ENCODE results near the gene SCN9A. TPM values are rescaled to one million over a fixed set of nuclear protein-coding genes. Genes with fewer than 3 reads are reported as not detected.

The SCN9A gene
- total and polyA plus RNA-seq, 9 of the 15 experiments (the other 6 are each of a cell fraction or from before 2014, with no cell fraction given), result 1.4 to 22.8 (median 7.1) TPM

DNA sequence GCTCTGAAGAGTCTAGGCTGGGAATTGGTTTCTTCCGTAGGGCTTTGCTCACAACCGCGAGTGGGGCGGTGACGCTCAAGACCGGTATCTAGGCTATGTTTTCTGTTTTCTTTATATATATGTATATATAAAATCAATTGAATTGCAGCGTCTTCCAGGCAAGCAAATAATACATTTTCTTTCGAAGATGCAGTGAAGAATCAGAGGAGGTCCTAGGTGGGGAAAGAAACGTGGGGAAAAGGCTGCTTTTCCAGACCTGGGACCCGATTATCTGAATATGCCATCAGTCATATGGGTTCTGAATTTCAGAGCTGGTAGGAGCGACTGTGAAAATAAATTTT, 714 bp upstream of the SCN9A start:
- H3K36me3 ChIP-seq (ENCODE audit: control insufficient read depth, insufficient read depth, low read length), result no peaks in the 10 kb centered on the region
- POLR2A ChIA-PET, result interaction anchor here (0.6 to 2.3 kb wide), 13 partner anchors 10 to 1562 kb away, joined by 3 to 11 read pairs (median 3); no protein-coding TSS in a partner anchor
- intact Hi-C loops (cut with micrococcal nuclease) (loop anchor here (1.0 to 10.0 kb wide), 4 partner anchors 12 to 1568 kb away; no protein-coding TSS in a partner anchor), in situ Hi-C loops (cut with MboI) (no loop called here)
- no peaks in the 10 kb centered on the region for H3K9me1 ChIP-seq (ENCODE audit: control insufficient read depth, insufficient read depth, low read length)
- BruUV-seq (replicated peaks), result TSS peak; percentile 89
- no peaks in the 10 kb centered on the region for H4K20me1 ChIP-seq (replicated peaks; ENCODE audit: control insufficient read depth, insufficient read depth, low read length)
- H3K9ac ChIP-seq (ENCODE audit: insufficient read depth in 1 of 2, low read depth in 2 of 2, low read length in 2 of 2), result peak overlapping the region; percentile 65 to 89
- peak overlapping the region; percentile 94 for H3K4me2 ChIP-seq (ENCODE audit: insufficient read depth, low read length)
- H3K79me2 ChIP-seq (ENCODE audit: control insufficient read depth, insufficient read depth, low read length), result peaks cover 36% of the 10 kb centered on the region
- FAIRE-seq (no peak), DNase-seq (ENCODE audit: extremely low read depth in 1 of 4, low spot score in 3 of 4) (peak in 1 of 4 experiments; percentile 13), ATAC-seq (no peak)
- peaks cover 4 to 30% of the 10 kb centered on the region in 2 experiments; a peak in 4 of 5 replicates for H3K4me1 ChIP-seq (replicated peaks in 1 of 2; ENCODE audit: control insufficient read depth in 2 of 2, insufficient read depth in 2 of 2, low read length in 2 of 2)
- peak overlapping the region; percentile 83 for H3K27ac ChIP-seq (ENCODE audit: extremely low read depth, low read depth, low read length)
- CTCF ChIA-PET (ENCODE audit: low intra/inter-chr PET ratio), result no interaction called here
- peak overlapping the region; percentile 91 for H2AFZ ChIP-seq (ENCODE audit: low read depth, low read length)
- H3K4me3 ChIP-seq, result peak overlapping the region; percentile 62
- H3K27me3 ChIP-seq (ENCODE audit: control insufficient read depth in 2 of 2, insufficient read depth in 2 of 2, low read length in 2 of 2), result no peaks in the 10 kb centered on the region
- WGBS (ENCODE audit: insufficient coverage, low coverage, missing lambda C conversion rate), result 0% methylated on average over 11 of the region's 11 CpGs
- H3K9me3 ChIP-seq (replicated peaks; ENCODE audit: control insufficient read depth, insufficient read depth, low read depth, low read length), result no peaks in the 10 kb centered on the region
- TF ChIP-seq, protein P1, sequence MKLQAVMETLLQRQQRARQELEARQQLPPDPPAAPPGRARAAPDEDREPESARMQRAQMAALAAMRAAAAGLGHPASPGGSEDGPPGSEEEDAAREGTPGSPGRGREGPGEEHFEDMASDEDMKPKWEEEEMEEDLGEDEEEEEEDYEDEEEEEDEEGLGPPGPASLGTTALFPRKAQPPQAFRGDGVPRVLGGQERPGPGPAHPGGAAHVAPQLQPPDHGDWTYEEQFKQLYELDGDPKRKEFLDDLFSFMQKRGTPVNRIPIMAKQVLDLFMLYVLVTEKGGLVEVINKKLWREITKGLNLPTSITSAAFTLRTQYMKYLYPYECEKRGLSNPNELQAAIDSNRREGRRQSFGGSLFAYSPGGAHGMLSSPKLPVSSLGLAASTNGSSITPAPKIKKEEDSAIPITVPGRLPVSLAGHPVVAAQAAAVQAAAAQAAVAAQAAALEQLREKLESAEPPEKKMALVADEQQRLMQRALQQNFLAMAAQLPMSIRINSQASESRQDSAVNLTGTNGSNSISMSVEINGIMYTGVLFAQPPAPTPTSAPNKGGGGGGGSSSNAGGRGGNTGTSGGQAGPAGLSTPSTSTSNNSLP (IDR thresholded peaks at IDR 0.05; ENCODE audit: borderline replicate concordance, low read depth, low read length), result no peak
- TF ChIP-seq KAT8 (IDR thresholded peaks at IDR 0.05; ENCODE audit: low read depth) (no peak), SNRNP70 (optimal IDR thresholded peaks at IDR 0.05; ENCODE audit: low read depth, low read length) (no peak), SMC3 (conservative IDR thresholded peaks at IDR 0.05; ENCODE audit: insufficient read depth, low read depth, low read length) (no peak), SLC30A9 (CRISPR knock-in tag; IDR thresholded peaks at IDR 0.05) (no peak), MEF2D (tag; conservative IDR thresholded peaks at IDR 0.05; ENCODE audit: low read depth) (0 out of 2 replicates have a peak, but pooled peaks have one; percentile 0), CBFA2T2 (conservative IDR thresholded peaks at IDR 0.05) (no peak), ETV5 (CRISPR knock-in tag; IDR thresholded peaks at IDR 0.05; ENCODE audit: low read depth) (no peak), MYC (IDR thresholded peaks at IDR 0.05; ENCODE audit: low read depth, low read length) (no peak), MYC (CRISPR knock-in tag; IDR thresholded peaks at IDR 0.05; ENCODE audit: borderline replicate concordance, low read depth) (no peak)
- TF ChIP-seq, protein P2, sequence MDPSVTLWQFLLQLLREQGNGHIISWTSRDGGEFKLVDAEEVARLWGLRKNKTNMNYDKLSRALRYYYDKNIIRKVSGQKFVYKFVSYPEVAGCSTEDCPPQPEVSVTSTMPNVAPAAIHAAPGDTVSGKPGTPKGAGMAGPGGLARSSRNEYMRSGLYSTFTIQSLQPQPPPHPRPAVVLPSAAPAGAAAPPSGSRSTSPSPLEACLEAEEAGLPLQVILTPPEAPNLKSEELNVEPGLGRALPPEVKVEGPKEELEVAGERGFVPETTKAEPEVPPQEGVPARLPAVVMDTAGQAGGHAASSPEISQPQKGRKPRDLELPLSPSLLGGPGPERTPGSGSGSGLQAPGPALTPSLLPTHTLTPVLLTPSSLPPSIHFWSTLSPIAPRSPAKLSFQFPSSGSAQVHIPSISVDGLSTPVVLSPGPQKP (CRISPR knock-in tag; IDR thresholded peaks at IDR 0.05), result no peak
- TF ChIP-seq, protein P3, sequence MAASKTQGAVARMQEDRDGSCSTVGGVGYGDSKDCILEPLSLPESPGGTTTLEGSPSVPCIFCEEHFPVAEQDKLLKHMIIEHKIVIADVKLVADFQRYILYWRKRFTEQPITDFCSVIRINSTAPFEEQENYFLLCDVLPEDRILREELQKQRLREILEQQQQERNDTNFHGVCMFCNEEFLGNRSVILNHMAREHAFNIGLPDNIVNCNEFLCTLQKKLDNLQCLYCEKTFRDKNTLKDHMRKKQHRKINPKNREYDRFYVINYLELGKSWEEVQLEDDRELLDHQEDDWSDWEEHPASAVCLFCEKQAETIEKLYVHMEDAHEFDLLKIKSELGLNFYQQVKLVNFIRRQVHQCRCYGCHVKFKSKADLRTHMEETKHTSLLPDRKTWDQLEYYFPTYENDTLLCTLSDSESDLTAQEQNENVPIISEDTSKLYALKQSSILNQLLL (CRISPR knock-in tag; IDR thresholded peaks at IDR 0.05; ENCODE audit: borderline replicate concordance), result no peak
- TF ChIP-seq, protein P4, sequence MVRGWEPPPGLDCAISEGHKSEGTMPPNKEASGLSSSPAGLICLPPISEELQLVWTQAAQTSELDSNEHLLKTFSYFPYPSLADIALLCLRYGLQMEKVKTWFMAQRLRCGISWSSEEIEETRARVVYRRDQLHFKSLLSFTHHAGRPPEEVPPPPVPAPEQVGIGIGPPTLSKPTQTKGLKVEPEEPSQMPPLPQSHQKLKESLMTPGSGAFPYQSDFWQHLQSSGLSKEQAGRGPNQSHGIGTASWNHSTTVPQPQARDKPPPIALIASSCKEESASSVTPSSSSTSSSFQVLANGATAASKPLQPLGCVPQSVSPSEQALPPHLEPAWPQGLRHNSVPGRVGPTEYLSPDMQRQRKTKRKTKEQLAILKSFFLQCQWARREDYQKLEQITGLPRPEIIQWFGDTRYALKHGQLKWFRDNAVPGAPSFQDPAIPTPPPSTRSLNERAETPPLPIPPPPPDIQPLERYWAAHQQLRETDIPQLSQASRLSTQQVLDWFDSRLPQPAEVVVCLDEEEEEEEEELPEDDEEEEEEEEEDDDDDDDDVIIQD (CRISPR knock-in tag; IDR thresholded peaks at IDR 0.05), result no peak
